ENCODE data around the gene FIGN. TPM values are rescaled to one million over a fixed set of nuclear protein-coding genes. Genes with fewer than 3 reads are reported as not detected.

The FIGN gene
- total and polyA plus RNA-seq, 2 of the 13 experiments (the other 11 are each of a cell fraction or from before 2014, with no cell fraction given), result 6.6 to 6.7 TPM

- TF ChIP-seq ZIK1 (CRISPR knock-in tag; IDR thresholded peaks at IDR 0.05; ENCODE audit: borderline replicate concordance, low read depth), result no peak
- TF ChIP-seq FIP1L1 (IDR thresholded peaks at IDR 0.05; ENCODE audit: borderline replicate concordance, insufficient read depth, low read depth, low read length), result no peak
- no peak for TF ChIP-seq PAX8 (CRISPR knock-in tag; IDR thresholded peaks at IDR 0.05; ENCODE audit: borderline replicate concordance)
- peak; percentile 54; the same call in 1 of the 2 replicates for TF ChIP-seq FOXA1 (IDR thresholded peaks at IDR 0.05)
- TF ChIP-seq FOXA1 (CRISPR knock-in tag; IDR thresholded peaks at IDR 0.05), result no peak
- no peak for TF ChIP-seq ZNF660 (CRISPR knock-in tag; IDR thresholded peaks at IDR 0.05; ENCODE audit: borderline replicate concordance, low read depth)
- 0 out of 2 replicates have a peak, but pooled peaks have one; percentile 32 for TF ChIP-seq HMGXB3 (CRISPR knock-in tag; IDR thresholded peaks at IDR 0.05; ENCODE audit: borderline replicate concordance)
- peak; percentile 41; the same call in 1 of the 2 replicates for TF ChIP-seq FOXP1 (IDR thresholded peaks at IDR 0.05)
- TF ChIP-seq FOXP1 (CRISPR knock-in tag; IDR thresholded peaks at IDR 0.05), result peak; percentile 87
- TF ChIP-seq, protein P1, sequence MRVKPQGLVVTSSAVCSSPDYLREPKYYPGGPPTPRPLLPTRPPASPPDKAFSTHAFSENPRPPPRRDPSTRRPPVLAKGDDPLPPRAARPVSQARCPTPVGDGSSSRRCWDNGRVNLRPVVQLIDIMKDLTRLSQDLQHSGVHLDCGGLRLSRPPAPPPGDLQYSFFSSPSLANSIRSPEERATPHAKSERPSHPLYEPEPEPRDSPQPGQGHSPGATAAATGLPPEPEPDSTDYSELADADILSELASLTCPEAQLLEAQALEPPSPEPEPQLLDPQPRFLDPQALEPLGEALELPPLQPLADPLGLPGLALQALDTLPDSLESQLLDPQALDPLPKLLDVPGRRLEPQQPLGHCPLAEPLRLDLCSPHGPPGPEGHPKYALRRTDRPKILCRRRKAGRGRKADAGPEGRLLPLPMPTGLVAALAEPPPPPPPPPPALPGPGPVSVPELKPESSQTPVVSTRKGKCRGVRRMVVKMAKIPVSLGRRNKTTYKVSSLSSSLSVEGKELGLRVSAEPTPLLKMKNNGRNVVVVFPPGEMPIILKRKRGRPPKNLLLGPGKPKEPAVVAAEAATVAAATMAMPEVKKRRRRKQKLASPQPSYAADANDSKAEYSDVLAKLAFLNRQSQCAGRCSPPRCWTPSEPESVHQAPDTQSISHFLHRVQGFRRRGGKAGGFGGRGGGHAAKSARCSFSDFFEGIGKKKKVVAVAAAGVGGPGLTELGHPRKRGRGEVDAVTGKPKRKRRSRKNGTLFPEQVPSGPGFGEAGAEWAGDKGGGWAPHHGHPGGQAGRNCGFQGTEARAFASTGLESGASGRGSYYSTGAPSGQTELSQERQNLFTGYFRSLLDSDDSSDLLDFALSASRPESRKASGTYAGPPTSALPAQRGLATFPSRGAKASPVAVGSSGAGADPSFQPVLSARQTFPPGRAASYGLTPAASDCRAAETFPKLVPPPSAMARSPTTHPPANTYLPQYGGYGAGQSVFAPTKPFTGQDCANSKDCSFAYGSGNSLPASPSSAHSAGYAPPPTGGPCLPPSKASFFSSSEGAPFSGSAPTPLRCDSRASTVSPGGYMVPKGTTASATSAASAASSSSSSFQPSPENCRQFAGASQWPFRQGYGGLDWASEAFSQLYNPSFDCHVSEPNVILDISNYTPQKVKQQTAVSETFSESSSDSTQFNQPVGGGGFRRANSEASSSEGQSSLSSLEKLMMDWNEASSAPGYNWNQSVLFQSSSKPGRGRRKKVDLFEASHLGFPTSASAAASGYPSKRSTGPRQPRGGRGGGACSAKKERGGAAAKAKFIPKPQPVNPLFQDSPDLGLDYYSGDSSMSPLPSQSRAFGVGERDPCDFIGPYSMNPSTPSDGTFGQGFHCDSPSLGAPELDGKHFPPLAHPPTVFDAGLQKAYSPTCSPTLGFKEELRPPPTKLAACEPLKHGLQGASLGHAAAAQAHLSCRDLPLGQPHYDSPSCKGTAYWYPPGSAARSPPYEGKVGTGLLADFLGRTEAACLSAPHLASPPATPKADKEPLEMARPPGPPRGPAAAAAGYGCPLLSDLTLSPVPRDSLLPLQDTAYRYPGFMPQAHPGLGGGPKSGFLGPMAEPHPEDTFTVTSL (CRISPR knock-in tag; IDR thresholded peaks at IDR 0.05; ENCODE audit: borderline replicate concordance), result peak; percentile 87; the same call in 1 of the 2 replicates
- TF ChIP-seq, protein P2, sequence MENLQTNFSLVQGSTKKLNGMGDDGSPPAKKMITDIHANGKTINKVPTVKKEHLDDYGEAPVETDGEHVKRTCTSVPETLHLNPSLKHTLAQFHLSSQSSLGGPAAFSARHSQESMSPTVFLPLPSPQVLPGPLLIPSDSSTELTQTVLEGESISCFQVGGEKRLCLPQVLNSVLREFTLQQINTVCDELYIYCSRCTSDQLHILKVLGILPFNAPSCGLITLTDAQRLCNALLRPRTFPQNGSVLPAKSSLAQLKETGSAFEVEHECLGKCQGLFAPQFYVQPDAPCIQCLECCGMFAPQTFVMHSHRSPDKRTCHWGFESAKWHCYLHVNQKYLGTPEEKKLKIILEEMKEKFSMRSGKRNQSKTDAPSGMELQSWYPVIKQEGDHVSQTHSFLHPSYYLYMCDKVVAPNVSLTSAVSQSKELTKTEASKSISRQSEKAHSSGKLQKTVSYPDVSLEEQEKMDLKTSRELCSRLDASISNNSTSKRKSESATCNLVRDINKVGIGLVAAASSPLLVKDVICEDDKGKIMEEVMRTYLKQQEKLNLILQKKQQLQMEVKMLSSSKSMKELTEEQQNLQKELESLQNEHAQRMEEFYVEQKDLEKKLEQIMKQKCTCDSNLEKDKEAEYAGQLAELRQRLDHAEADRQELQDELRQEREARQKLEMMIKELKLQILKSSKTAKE (CRISPR knock-in tag; IDR thresholded peaks at IDR 0.05; ENCODE audit: borderline replicate concordance), result no peak; the same call in 1 of the 2 replicates
- no peak for TF ChIP-seq YY1 (IDR thresholded peaks at IDR 0.05; ENCODE audit: insufficient read depth, insufficient replicate concordance, low read depth, low read length)
- peak; percentile 46; the same call in 1 of the 2 replicates for TF ChIP-seq E2F1 (CRISPR knock-in tag; IDR thresholded peaks at IDR 0.05)
- peak; percentile 21; the same call in 1 of the 2 replicates for TF ChIP-seq KDM1A (CRISPR knock-in tag; IDR thresholded peaks at IDR 0.05)
Observed at GRCh38 chr2:163667064-163667887, 68.5 kb downstream of the FIGN start (continued).

All from HepG2 (cell line).